ENCODE measurements around the gene STXBP6. TPM values are rescaled to one million over a fixed set of nuclear protein-coding genes. Genes with fewer than 3 reads are reported as not detected.

STXBP6 gene
- total RNA-seq, 1 donor from 2014 or later = 11.0 TPM

- Histone ChIP-seq H3K4me3 (no peak overlapping the region), H3K27me3 (no peaks in the 10 kb centered on the region), H3K4me1 (no peaks in the 10 kb centered on the region), H3K79me2 (ENCODE audit: low read depth) (no peaks in the 10 kb centered on the region), H4K20me1 (ENCODE audit: low read depth) (no peaks in the 10 kb centered on the region), H3K27ac (no peak overlapping the region), H2AFZ (replicated peaks) (no peak overlapping the region), H3K9ac (no peak overlapping the region), H3F3A (ENCODE audit: low read depth) (no peaks in the 10 kb centered on the region), H3K9me3 (ENCODE audit: low read depth) (no peaks in the 10 kb centered on the region), H3K36me3 (no peaks in the 10 kb centered on the region), H3K4me2 (no peak overlapping the region)
- no peak overlapping the region for H3K27ac Mint-ChIP-seq
- TF ChIP-seq CTCF (IDR thresholded peaks at IDR 0.05) (no peak), EZH2phosphoT487 (IDR thresholded peaks at IDR 0.05) (no peak), EZH2 (IDR thresholded peaks at IDR 0.05) (no peak)
- DNase-seq (ENCODE audit: low spot score) = no peak
- H3K9me3 Mint-ChIP-seq = peaks cover 2% of the 10 kb centered on the region
- H3K27me3 Mint-ChIP-seq (ENCODE audit: insufficient read depth, low read depth) = no peaks in the 10 kb centered on the region
- no peaks in the 10 kb centered on the region for H3K36me3 Mint-ChIP-seq
- H3K4me3 Mint-ChIP-seq = no peak overlapping the region
- no peaks in the 10 kb centered on the region for H3K4me1 Mint-ChIP-seq
Measured at GRCh38 chr14:24903337-24903736, 146.6 kb downstream of the STXBP6 start.

GRCh38 chr14:24900269-24901100 lies 149.5 kb downstream of the STXBP6 start:
- Mint-ChIP-seq H3K9me3 (peaks cover 2% of the 10 kb centered on the region), H3K4me3 (no peak overlapping the region), H3K36me3 (no peaks in the 10 kb centered on the region), H3K27me3 (ENCODE audit: insufficient read depth, low read depth) (no peaks in the 10 kb centered on the region), H3K27ac (no peak overlapping the region), H3K4me1 (no peaks in the 10 kb centered on the region)
- Histone ChIP-seq H4K20me1 (ENCODE audit: low read depth) (no peaks in the 10 kb centered on the region), H3K36me3 (no peaks in the 10 kb centered on the region), H2AFZ (replicated peaks) (no peak overlapping the region), H3K4me1 (peaks cover 3% of the 10 kb centered on the region), H3K27me3 (no peaks in the 10 kb centered on the region), H3K79me2 (ENCODE audit: low read depth) (no peaks in the 10 kb centered on the region), H3K9ac (no peak overlapping the region), H3K27ac (no peak overlapping the region), H3F3A (ENCODE audit: low read depth) (no peaks in the 10 kb centered on the region), H3K9me3 (ENCODE audit: low read depth) (no peaks in the 10 kb centered on the region), H3K4me2 (no peak overlapping the region), H3K4me3 (no peak overlapping the region)
- no peak for DNase-seq (ENCODE audit: low spot score)
- TF ChIP-seq EZH2phosphoT487 (IDR thresholded peaks at IDR 0.05) (no peak), EZH2 (IDR thresholded peaks at IDR 0.05) (no peak), CTCF (IDR thresholded peaks at IDR 0.05) (no peak)

GRCh38 chr14:24897793-24898192 lies 152.2 kb downstream of the STXBP6 start:
- TF ChIP-seq EZH2 (IDR thresholded peaks at IDR 0.05) (no peak), EZH2phosphoT487 (IDR thresholded peaks at IDR 0.05) (no peak), CTCF (IDR thresholded peaks at IDR 0.05) (no peak)
- Mint-ChIP-seq H3K27ac (no peak overlapping the region), H3K4me1 (no peaks in the 10 kb centered on the region), H3K36me3 (no peaks in the 10 kb centered on the region), H3K9me3 (no peaks in the 10 kb centered on the region), H3K4me3 (no peak overlapping the region), H3K27me3 (ENCODE audit: insufficient read depth, low read depth) (no peaks in the 10 kb centered on the region)
- Histone ChIP-seq H3K4me1 (peaks cover 9% of the 10 kb centered on the region), H2AFZ (replicated peaks) (no peak overlapping the region), H4K20me1 (ENCODE audit: low read depth) (no peaks in the 10 kb centered on the region), H3K9ac (no peak overlapping the region), H3K79me2 (ENCODE audit: low read depth) (no peaks in the 10 kb centered on the region), H3K36me3 (no peaks in the 10 kb centered on the region), H3K27ac (no peak overlapping the region), H3K27me3 (no peaks in the 10 kb centered on the region), H3K4me2 (no peak overlapping the region), H3F3A (ENCODE audit: low read depth) (no peaks in the 10 kb centered on the region), H3K4me3 (no peak overlapping the region), H3K9me3 (ENCODE audit: low read depth) (no peaks in the 10 kb centered on the region)
- DNase-seq (ENCODE audit: low spot score) = no peak

Data from neural progenitor cell (in vitro differentiated cells).